DND-41 (cell line): ENCODE data around the gene ARAF.

Experiments
- ATAC-seq: fragments of 200-7000 bp; cut with Tn5 transposase; 3 replicates; pipeline ENCODE4 v1.9.1; 2021; ENCODE audit warnings: low read depth; ENCODE audit not compliant: insufficient read depth
- DNase-seq: peaks from one replicate; pipeline ENCODE4 v3.0.0-alpha.2; 2020
- H2AFZ ChIP-seq: 2 replicates; pipeline ENCODE4 v1.6.0; 2012; ENCODE audit warnings: low read depth, low read length
- H3K27ac ChIP-seq: 2 replicates; pipeline ENCODE4 v1.5.1; 2012; ENCODE audit warnings: low read length, inconsistent platforms
- H3K27me3 ChIP-seq: fragments of 200-600 bp; sonication (generic); 2 replicates; pipeline ENCODE4 v1.6.0; 2012; ENCODE audit warnings: low read length, mild to moderate bottlenecking, inconsistent platforms; ENCODE audit not compliant: insufficient read depth, poor library complexity
- H3K36me3 ChIP-seq: 2 replicates; pipeline ENCODE4 v1.5.1; 2012; ENCODE audit warnings: low read length, inconsistent platforms; ENCODE audit not compliant: insufficient read depth
- H3K4me1 ChIP-seq: 2 replicates; pipeline ENCODE4 v1.5.1; 2012; ENCODE audit warnings: mild to moderate bottlenecking, low read length; ENCODE audit not compliant: insufficient read depth
- H3K4me2 ChIP-seq: 2 replicates; pipeline ENCODE4 v1.6.0; 2012; ENCODE audit warnings: mild to moderate bottlenecking, moderate library complexity, low read length, inconsistent platforms; ENCODE audit not compliant: insufficient read depth
- H3K4me3 ChIP-seq, 2 experiments: fragments of 200-600 bp in 1 of 2; shearing (Covaris generic) in 1 of 2; 2 replicates each; pipeline ENCODE4 v1.5.1; 2012 to 2016; ENCODE audit warnings: inconsistent platforms in 2 of 2, low read length in 2 of 2, mild to moderate bottlenecking in 2 of 2, low read depth in 1 of 2, moderate library complexity in 1 of 2
- H3K79me2 ChIP-seq: 2 replicates; pipeline ENCODE4 v1.6.0; 2012; ENCODE audit warnings: low read length, inconsistent platforms; ENCODE audit not compliant: insufficient read depth
- H3K9ac ChIP-seq: 2 replicates; pipeline ENCODE4 v1.6.0; 2012; ENCODE audit warnings: low read depth, mild to moderate bottlenecking, inconsistent platforms, low read length, moderate library complexity
- H3K9me3 ChIP-seq: 2 replicates; pipeline ENCODE4 v1.5.1; 2012; ENCODE audit warnings: low read length, moderate library complexity, mild to moderate bottlenecking, inconsistent platforms; ENCODE audit not compliant: insufficient read depth, severe bottlenecking
- H4K20me1 ChIP-seq: 2 replicates; pipeline ENCODE4 v1.6.0; 2012; ENCODE audit warnings: low read length; ENCODE audit not compliant: insufficient read depth
- EZH2 ChIP-seq: IDR thresholded peaks from 3 replicates; pipeline ENCODE4 v1.6.1; 2012; ENCODE audit warnings: borderline replicate concordance, low read depth, mild to moderate bottlenecking, moderate library complexity, low read length, inconsistent platforms; ENCODE audit not compliant: severe bottlenecking
- TF ChIP-seq, protein P1 (sequence below): IDR thresholded peaks from 2 replicates; pipeline ENCODE4 v1.5.1; 2012; ENCODE audit warnings: borderline replicate concordance, low read length, moderate library complexity, mild to moderate bottlenecking; ENCODE audit not compliant: poor library complexity, severe bottlenecking; ENCODE audit errors: extremely low read depth

ARAF gene

DNA sequence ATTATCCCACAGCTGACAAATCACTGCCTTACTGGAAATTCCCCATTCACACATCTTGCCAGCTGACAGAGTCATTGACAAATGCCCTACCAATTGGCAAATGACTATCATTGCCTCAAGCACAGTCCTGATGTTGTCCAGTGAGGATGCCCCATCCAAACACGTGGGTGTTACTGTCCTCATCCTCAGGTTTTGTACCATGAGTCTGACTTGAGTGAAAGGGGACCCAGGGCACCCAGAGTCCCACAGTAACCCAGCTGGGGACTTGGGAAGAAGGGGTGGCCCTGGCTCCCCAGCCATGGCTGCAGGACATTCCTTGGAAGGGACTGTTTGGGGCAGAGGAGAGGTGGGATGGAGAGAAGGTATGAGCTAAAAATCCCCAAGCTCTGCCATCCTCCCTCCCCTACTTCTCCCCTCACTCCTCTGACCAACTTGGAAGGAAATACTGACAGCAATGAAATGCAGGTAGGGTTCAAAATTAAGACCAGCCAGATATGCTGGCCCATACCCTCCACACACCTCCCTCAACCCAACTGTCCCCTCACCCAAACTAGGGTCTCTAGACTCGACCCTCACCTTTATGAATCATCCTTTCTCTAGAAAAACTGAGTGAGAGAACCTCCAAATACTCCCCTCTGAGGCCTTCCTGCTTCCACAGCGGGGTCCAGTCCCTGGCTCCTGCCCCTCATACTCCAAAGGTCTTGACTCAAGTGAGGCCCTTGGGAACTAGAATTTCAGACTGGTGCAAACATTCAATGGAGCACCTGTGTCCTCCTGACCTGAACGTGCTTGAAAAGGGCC, 26.3 kb downstream of the ARAF start:
- Histone ChIP-seq H3K27me3 (no peaks in the 10 kb centered on the region), H3K27ac (no peak overlapping the region), H3K4me2 (no peak overlapping the region), H3K4me3 (no peak overlapping the region), H2AFZ (no peak overlapping the region), H3K36me3 (no peaks in the 10 kb centered on the region), H4K20me1 (no peaks in the 10 kb centered on the region), H3K4me1 (peaks cover 15% of the 10 kb centered on the region), H3K9ac (no peak overlapping the region), H3K9me3 (no peaks in the 10 kb centered on the region), H3K79me2 (no peaks in the 10 kb centered on the region)
- ATAC-seq (no peak), DNase-seq (no peak)
- TF ChIP-seq EZH2 = no peak
- TF ChIP-seq, protein P1, sequence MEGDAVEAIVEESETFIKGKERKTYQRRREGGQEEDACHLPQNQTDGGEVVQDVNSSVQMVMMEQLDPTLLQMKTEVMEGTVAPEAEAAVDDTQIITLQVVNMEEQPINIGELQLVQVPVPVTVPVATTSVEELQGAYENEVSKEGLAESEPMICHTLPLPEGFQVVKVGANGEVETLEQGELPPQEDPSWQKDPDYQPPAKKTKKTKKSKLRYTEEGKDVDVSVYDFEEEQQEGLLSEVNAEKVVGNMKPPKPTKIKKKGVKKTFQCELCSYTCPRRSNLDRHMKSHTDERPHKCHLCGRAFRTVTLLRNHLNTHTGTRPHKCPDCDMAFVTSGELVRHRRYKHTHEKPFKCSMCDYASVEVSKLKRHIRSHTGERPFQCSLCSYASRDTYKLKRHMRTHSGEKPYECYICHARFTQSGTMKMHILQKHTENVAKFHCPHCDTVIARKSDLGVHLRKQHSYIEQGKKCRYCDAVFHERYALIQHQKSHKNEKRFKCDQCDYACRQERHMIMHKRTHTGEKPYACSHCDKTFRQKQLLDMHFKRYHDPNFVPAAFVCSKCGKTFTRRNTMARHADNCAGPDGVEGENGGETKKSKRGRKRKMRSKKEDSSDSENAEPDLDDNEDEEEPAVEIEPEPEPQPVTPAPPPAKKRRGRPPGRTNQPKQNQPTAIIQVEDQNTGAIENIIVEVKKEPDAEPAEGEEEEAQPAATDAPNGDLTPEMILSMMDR = no peak

DNA sequence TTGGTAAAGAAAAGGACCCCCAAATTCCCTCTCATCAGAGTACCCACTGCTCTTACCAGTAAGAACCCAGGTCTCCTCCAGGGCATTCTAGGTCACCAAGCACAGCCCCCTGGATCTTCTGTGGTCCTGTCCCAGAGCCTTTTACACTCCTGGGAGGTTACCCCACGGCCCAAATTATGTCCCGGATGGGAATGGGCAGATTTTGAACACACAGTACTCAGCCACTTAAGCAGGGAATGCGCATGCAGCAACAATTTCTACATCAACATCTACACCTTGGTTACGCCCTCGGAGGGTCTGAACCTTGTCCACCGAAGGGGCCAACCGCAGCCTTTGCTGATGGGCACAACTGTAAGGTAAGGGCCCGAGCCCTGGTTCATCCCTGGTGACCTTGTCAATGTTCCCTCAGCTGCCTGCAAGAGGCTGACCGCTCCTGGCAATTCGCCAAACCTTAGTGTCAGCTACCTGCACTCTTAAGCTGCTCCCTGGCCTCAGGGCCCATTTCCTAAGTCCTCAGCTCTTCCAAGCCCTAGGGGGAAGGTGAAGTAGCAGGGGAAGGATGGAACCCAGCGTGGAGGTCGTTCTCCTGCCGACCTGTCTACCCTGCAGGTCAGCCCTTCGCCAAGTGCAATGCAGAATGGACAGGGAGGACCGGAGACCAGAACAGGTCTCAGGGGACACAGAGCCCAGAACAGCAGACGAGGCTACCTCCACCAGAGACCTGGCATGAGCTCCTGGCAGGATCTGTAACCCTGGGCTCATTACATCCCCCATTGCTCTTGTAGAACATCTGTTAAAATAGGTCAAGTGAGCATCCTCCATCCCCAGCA, 27.1 kb downstream of the ARAF start:
- DNase-seq = no peak
- ATAC-seq = no peak
- H4K20me1 ChIP-seq = no peaks in the 10 kb centered on the region
- no peak overlapping the region for H3K27ac ChIP-seq
- TF ChIP-seq, protein P1 = no peak
- TF ChIP-seq EZH2 = no peak
- no peak overlapping the region for H3K4me2 ChIP-seq
- peaks cover 7% of the 10 kb centered on the region for H3K4me1 ChIP-seq
- no peaks in the 10 kb centered on the region for H3K36me3 ChIP-seq
- H3K9me3 ChIP-seq = no peaks in the 10 kb centered on the region
- no peaks in the 10 kb centered on the region for H3K79me2 ChIP-seq
- H3K4me3 ChIP-seq = no peak overlapping the region
- H3K27me3 ChIP-seq = no peaks in the 10 kb centered on the region
- no peak overlapping the region for H3K9ac ChIP-seq
- no peak overlapping the region for H2AFZ ChIP-seq

DNA sequence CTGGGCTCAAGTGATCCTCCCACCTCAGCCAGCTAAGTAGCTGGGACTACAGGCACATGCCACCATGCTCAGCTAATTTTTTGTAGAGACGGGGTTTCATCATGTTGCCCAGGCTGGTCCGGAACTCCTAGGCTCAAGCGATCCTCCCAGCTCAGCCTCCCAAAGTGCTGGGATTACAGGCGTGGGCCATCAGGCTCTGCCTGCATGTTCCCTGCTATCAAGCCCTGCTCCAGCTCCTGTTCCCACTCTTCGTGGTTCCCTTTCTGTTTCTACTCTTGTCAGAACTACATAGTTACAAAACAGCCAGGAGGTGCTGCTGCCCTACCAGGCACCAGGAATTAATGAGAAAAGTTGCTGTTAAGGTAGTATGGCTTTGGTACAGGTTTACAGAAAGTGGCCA, 30.0 kb downstream of the ARAF start:
- no peaks in the 10 kb centered on the region for H3K79me2 ChIP-seq
- no peaks in the 10 kb centered on the region for H3K27me3 ChIP-seq
- H3K9me3 ChIP-seq = no peaks in the 10 kb centered on the region
- H3K36me3 ChIP-seq = no peaks in the 10 kb centered on the region
- no peak overlapping the region for H3K4me2 ChIP-seq
- no peaks in the 10 kb centered on the region for H4K20me1 ChIP-seq
- no peak for TF ChIP-seq EZH2
- TF ChIP-seq, protein P1 = no peak
- peaks cover 5% of the 10 kb centered on the region for H3K4me1 ChIP-seq
- ATAC-seq (no peak), DNase-seq (no peak)
- no peak overlapping the region for H2AFZ ChIP-seq
- H3K27ac ChIP-seq = no peak overlapping the region
- H3K4me3 ChIP-seq = no peak overlapping the region
- no peak overlapping the region for H3K9ac ChIP-seq
